DND-41 (cell line): ENCODE data around the gene CLTCL1.

ENCODE experiments used
- CTCF ChIP-seq: IDR thresholded peaks from 2 replicates; pipeline ENCODE4 v1.5.1; 2012; ENCODE audit warnings: borderline replicate concordance, low read length, moderate library complexity, mild to moderate bottlenecking; ENCODE audit not compliant: poor library complexity, severe bottlenecking; ENCODE audit errors: extremely low read depth
- EZH2 ChIP-seq: IDR thresholded peaks from 3 replicates; pipeline ENCODE4 v1.6.1; 2012; ENCODE audit warnings: borderline replicate concordance, low read depth, mild to moderate bottlenecking, moderate library complexity, low read length, inconsistent platforms; ENCODE audit not compliant: severe bottlenecking

GRCh38 chr22:19213442-19214077, 78.0 kb downstream of the CLTCL1 start:
- TF ChIP-seq CTCF (no peak), EZH2 (no peak)
